HG02970 (cell line): ENCODE data around the gene MAST1.
A peak's percentile ranks its signal among the peaks of the same experiment; 100 is the strongest.
"Not testable (repeated sequence)": the region's sequence is repeated elsewhere in the genome, so short reads cannot be mapped to it uniquely, and the experiment has no call there.

Experiments
- ATAC-seq: cut with Tn5 transposase; IDR thresholded peaks from one replicate; pipeline ENCODE4 v1.9.1; 2021; ENCODE audit warnings: mild to moderate bottlenecking, moderate library complexity, moderate number of reproducible peaks; ENCODE audit not compliant: unreplicated experiment, low FRiP score

The MAST1 gene

DNA sequence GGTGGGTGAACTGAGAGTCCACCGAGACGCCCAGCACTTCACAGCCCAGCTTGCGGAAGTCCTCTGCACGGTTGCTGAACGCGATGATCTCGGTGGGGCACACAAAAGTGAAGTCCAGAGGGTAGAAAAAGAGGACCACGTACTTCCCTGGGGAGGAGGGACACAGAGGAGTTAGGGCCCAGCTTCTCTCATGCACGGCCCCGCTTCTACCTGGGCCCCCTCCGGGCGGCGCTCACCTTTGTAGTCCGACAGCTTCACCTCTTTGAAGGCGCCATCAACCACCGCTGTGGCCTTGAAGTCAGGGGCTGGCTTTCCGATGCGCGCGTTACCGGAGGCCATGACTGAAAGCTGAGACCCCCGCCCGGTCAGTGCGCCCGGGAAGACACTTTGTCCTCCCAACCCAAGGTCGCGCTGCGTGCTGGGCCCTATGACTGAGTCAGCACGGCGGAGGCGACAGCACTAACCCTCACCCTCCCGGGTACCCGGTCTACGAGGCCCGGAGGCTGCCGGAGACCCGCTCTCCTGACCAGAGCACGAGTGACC lies 37.3 kb upstream of the MAST1 start:
- no peak for ATAC-seq

DNA sequence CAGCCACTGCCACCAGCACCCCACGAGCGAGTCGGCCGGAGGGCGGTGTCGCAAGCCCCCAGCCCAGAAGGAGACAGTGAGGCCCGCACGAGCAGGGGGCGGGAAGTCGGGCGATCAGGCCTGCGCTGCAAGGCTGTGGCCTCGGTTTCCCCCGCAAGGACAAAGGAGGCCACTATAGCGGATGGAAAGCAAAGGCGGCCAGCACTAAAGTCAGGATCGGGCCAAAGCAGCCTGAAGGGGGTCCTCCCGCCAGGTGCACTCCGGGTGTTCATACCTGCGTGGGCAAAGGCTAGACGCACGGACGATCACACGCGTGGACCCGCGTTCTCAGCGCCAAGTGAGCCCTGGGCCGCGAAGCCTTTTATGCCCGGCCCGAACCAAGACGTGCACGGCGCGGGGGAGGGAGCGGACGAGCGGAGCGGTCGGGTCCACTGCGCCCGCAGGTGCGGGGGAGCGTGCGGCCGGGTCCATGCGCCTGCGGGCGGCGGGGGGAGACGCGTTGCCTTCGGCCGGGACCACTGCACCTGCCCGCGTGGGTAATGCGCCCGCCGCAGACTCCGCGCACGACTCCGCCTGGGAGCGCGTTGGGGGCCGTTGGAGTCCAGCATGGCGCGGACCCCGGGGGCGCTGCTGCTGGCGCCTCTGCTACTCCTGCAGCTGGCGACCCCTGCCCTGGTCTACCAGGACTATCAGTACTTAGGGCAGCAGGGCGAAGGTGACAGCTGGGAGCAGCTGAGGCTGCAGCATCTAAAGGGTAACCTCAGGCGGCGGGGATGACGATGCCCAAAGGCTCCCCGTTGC lies 36.6 kb upstream of the MAST1 start, which contains the start of the genes PRDX2 and THSD8:
Gene PRDX2 (minus strand): TSS at position 335 of the 801 bp plus-strand sequence. CDS start 539 bp downstream, outside the sequence.
Gene THSD8 (plus strand): TSS at position 604 of the 801 bp plus-strand sequence. CDS start 3 bp downstream, at position 607.
- peak; percentile 40 for ATAC-seq

DNA sequence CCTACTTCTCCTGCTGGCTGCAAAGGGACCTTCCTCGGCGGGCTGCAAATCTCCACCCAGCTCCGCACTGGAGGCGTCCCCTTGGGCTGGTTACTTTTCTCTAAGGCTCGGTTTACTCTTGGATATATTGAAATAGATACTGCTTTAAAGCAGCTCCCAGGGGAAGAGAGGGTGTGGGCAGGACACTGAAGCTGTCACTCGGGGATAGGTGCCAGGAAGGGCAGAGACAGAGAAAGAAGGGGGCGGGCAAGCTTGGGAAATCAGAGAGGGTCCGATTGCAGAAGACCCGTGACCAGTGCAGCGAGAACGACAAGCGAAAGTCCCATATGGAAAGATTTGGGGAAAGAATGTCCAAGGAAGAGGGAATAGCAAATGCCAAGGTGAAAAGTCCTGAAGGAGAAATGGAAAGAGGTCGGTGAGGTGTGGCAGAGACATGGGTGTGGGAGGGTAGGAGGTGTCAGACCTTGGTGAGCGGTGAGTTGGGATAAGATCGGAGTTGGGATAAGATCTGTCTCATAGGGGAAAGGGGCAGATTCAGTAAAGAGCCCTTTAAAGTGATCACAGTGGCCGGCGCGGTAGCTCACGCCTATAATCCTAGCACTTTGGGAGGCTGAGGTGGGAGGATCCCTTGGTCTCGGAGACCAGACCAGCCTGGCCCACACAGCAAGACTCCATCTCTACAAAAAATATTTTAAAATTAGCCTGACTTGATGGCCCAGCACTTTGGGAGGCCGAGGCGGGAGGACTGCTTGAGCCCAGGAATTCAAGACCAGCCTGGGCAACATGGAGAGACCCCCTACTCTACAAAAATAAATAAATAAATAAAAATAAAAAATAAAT lies 35.8 kb upstream of the MAST1 start:
- ATAC-seq = no peak

DNA sequence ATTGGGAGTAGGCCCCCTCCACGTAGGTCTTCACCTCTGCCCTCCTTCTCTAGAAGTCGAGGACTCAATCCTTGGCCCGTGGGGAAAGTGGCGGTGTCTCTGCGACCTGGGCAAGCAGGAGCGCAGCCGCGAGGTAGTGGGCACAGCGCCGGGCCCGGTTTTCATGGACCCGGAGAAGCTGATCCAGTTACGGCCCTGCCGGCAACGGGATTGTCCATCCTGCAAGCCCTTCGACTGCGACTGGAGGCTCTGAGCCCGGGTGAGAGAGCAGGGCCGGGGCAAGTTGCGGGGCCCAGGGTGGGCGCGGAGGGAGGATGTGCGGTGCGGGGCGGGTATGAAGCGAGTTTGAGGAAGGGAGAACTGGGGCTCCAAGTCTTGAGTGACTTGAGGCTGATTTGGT lies 34.3 kb upstream of the MAST1 start:
- no peak for ATAC-seq

DNA sequence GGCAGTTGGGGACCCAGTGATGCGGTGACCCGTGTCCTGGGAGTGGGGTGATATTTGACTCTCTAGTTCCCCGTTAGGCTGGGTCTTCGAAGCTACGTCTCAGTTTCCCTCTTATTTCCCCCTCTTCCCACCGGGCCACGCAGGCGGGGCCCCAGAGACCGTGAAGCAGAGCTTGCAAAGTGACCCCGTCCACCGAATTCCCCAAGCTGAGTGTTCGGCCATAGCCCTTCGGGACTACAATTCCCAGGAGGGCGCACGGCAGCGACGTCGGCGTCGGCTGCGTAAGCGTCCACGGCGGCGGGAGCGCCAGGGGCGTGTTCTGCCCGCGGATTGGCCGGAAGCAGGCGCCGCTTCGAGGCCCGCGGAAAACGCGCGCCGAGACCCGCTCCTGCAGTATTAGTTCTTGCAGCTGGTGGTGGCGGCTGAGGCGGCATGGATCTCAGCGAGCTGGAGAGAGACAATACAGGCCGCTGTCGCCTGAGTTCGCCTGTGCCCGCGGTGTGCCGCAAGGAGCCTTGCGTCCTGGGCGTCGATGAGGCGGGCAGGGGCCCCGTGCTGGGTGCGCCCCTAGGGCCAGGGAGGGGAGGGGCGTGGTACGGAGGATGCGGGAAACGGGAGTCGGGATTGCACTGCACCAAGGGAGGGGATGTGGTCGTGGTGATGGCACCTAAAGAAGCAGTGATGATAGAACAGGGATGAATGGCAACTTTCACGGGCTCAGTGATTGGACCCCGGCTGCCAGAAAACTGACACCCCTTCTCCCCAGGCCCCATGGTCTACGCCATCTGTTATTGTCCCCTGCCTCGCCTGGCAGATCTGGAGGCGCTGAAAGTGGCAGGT lies 31.9 kb upstream of the MAST1 start, which contains the start of gene RNASEH2A:
Gene RNASEH2A (plus strand): TSS at position 343 of the 840 bp plus-strand sequence. CDS start 90 bp downstream, at position 433.
- peak; percentile 74 for ATAC-seq

DNA sequence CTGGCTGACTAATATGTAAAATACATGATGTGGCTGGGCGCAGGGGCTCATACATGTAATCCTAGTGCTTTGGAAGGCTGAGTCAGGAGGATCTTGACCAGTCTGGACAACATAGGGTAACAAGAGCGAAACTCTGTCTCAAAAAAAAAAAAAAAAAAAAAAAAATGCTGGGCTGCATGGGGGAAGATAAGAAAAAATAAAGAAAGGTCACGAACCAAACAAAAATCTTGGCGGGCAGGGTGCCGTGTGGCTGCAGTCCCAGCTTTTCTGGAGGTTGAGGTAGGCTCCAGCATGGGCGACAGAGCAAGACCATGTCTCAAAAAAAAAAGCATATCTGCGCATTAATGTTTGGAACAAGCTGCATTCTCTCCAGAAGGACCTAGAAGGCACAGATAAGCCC lies 23.2 kb upstream of the MAST1 start:
- no peak for ATAC-seq

DNA sequence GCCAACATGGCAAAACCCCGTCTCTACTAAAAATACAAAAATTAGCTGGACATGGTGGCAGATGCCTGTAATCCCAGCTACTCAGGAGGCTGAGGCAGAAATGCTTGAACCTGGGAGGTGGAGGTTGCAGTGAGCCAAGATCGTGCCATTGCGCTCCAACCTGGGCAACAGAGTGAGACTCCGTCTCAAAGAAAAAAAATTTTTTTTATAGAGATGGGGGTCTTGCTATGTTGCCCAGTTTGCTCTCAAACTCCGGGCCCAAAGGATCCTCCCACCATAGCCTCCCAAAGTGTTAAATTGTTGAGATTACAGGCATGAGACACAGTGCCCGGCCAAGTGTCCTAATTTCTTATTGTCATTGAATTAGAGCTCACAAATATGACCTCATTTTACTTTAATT lies 21.1 kb upstream of the MAST1 start:
- ATAC-seq = not testable (repeated sequence)

DNA sequence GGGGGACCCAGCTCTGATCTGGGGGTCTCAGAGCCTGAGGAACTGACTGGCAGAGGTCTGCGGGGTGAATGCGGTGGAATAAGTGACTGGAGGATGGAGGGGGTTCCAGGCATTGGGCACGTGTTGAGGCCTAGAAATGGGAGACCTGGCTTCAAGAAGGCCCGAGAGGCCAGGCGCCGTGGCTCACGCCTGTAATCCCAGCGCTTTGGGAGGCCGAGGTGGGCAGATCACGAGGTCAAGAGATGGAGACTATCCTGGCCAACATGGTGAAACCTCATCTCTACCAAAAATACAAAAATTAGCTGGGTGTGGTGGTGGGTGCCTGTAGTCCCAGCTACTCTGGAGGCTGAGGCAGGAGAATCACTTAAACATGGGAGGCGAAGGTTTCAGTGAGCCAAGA lies 20.5 kb upstream of the MAST1 start:
- ATAC-seq = not testable (repeated sequence)

DNA sequence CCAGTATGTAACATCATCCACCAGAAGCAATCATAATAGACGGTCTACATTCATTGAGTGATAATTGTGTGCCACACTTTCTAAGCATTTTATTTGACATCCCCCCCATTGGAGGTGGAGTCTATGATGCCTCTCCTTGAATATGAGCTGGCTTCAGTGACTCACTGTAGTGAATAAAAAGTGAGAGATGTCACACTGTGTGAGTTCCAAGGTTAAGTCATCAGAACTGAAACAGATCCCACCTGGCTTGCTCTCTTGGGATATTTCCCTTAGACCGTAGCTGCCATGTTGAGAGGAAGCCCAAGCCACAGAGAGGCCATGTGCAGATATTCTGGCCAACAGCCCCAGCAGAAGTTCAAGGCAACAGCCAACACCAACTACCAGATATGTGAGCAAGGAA lies 16.6 kb upstream of the MAST1 start:
- no peak for ATAC-seq

DNA sequence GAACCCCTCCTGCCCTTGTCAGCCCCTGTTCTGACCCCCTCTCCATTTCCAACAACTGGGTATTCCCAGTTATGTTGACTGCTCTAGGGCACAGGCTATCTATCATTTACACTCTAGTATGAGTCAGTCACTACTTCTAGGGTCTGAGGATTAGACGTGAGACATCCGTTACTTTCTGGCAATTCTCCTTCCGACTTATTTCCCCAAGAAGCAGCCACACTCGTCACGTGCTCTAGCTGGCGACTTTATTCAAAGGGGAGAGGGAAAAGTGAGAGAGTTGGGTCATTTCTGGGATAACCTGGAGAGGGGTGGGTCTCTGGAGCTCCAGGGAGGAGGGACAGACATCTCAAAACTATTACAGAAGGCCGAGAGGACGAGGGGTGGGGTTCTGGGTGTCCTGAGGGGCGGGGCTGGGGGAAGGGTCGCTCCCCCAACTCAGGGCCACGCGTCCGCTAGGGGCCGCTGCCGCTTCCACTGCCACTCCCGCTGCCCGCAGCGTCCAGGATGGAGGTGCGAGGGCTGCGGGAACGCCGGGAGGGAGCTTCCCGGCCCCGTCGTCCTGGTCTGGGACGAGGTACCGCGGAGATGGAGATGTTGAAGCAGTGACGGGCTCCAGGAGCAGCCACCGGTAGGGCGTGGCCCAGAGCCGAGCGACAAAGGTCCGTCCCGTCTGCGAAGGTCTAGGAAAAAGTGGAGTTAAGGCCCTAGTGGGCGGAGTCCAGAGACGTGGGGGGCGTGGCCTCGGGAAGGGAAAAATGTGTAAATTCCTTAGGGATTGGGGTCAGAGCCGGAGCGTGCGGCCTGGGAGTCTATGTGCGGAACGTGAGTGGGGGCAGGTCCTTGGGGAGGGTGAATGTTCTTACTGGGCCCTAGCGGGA lies 12.8 kb upstream of the MAST1 start:
- no peak for ATAC-seq

DNA sequence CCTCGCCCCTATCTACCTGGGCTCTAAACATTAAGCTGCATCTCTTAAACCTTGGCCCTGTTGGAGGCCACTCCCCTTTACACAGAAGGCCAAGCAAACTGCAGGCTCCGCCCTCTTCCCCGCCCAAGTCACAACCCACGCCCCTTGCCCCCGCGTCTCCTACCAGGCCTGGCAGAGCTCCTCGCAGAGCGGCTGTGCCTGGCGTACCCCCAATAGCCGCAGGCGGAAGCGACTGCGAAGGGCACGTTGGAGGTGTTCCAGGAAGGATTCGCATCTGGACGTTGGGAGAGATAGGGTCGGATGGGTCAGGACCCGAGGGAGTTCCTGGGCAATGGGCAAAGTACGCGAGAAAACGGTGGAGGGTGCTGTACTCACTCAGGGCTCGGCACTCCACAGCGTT lies 9.8 kb upstream of the MAST1 start:
- no peak for ATAC-seq

DNA sequence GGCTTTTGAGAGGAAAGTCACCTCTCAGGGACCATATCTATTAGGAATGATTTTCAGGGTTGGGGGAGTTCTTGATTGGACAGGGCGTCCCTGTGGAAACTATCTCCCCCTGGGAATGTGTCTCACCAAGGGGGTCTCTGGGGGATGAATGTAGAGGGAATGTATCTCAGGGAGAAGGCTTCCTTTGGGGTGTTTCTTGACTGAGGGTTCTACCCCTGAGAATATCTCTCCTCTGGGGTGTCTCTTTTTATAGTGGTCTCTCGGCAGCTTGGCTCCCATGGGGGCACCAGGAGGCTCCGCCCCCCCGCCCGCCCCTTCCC lies 4.9 kb upstream of the MAST1 start:
- no peak for ATAC-seq

DNA sequence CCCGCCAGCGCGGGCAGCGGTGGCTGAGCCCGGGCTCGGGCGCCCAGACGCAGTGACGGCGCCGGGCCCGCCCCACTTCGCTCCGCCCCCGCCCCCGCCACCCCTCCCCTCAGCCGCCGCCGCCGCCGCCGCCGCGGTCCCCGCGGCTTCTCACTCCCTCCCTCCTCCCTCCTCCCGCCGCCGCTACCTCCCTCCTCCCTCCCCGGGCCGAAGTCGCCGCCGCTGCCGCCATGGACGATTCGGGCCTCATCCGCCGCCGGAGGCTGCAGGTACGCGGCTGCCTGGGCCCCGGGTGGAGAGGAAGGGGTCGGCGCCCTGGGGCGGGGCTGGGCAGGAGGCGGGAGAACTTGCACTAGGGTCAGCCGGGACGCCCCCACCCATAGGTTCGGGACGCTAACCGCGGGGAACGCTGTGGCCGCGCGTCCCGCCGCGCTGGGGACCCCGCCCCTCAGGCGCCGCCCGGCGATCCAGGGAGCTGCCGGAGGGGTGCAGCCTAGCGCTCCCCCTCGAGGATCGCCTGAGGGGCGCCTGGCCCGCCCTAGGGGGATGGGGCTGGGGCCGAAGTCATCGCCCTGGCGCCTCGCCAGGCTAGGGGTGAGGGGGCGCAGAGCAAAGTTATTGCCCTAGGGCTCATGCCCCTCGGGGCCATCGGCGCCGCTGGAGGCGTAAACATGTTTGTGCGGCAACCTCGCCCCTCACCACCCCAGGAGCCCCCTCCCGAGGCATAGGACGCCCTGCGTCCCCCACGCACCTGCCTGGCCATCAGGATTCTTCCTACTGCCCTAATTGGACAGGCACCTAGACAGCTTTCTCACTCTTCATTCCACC lies 4.4 kb upstream of the MAST1 start:
- no peak for ATAC-seq

DNA sequence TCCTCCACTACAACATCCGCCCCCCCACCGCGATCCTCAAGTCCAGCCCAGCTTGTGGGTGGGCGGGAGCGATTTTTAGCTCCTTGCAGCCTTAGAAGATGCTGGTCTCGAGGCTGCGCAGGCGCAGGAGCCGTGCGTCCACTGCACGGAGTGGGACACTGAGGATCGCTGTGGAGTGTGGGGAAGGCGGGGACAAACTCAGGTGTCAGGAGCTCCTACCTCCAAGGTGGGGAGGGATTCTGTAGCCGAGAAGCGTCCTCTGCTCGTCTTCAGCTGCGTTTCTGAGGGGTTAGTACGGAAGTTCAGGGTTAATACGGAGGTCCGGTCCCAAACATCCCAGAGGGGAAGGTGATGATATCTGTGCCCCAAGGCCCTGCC lies 3.8 kb upstream of the MAST1 start, which contains the start of gene RTBDN:
Gene RTBDN (minus strand): TSS at position 14 of the 378 bp plus-strand sequence. CDS start 4,600 bp downstream, outside the sequence.
- no peak for ATAC-seq

DNA sequence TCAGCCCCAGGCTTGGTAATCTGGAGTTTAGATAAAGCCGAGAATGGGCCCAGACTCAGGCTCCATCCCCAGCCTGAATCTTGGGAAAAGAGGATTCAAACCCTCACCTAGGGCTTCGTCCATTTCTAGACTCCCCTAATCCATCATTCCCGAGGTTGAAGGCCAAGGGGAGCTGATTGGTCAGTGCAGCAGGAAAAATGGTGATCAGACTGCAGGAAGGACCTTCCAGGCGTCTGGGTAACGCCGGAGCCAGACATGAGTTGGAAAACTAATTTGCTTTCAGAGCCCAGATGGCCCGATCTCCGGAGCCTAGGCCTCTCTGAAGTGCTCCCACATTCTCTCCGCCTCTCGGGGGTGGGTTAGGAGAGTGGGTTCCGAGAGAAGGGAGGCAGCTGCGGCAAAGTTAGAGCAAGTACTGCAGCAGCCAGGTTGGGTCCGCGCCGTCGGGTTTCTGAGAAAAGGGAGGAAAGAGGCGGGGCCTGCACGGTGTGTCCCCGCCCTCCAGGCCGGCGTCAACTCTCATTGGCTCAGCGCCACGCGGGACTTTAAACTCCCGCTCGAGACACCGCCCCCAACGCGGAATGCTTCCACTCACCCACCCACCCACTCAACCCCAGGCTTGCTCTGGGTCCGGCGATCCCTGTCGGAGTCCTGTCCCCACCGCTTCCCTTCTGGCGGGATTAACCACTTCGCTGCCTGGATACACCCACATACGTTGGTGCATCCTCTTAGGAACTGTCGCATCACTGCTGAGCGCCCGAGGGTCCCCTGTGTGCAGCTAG lies 3.1 kb upstream of the MAST1 start:
- no peak for ATAC-seq

DNA sequence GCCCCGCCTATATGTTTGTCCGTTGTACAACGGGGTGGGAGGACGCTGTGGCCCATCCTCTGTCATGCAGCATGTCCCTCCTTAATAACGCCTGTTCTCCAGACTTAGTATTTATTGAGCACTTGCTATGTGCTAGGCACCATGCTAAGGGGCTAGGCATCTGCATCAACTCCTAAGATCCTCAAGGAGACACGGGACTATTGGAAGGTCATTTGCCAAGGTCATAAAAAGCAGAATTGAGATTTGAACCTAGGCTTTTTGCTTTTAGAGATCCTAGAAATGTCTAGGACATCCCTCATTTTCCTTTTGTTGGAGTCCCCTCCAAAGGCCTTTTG lies 1.8 kb upstream of the MAST1 start:
- ATAC-seq = no peak

DNA sequence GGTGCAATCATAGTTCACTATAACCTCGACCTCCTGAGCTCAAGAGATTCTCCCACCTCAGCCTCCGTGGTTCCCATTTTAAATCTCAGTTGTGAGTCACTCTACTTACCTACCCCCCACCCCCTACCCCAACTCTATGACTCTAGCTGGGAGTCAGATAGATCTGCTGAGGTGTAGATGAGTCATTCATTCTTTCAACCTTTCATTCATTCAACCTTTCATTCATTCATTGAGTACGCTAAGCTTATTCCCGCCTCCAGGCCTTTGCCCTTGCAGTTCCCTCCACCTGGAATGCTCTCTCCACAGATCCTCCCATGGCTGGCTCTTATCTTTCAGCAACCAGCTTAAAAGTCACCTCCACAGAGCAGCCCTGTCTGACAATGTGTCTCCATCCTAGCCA lies 1.1 kb upstream of the MAST1 start:
- ATAC-seq = no peak
